Neuronal stem cell (in vitro differentiated cells): Measurements from ENCODE around the gene SYNE1.

ENCODE experiments used
- DNase-seq: peaks from one replicate; pipeline ENCODE4 v3.0.0-alpha.2; 2013; ENCODE audit warnings: low spot score
- H2AFZ ChIP-seq: one replicate; pipeline ENCODE4 v1.6.1; 2013; ENCODE audit warnings: mild to moderate bottlenecking, low read length, inconsistent platforms
- H2AK5ac ChIP-seq: 2 replicates; pipeline ENCODE4 v1.6.1; 2013; ENCODE audit warnings: low read depth, mild to moderate bottlenecking, inconsistent platforms, low read length, moderate library complexity, mixed read lengths
- H2BK120ac ChIP-seq: 2 replicates; pipeline ENCODE4 v1.6.1; 2013; ENCODE audit warnings: low read depth, mild to moderate bottlenecking, inconsistent platforms, low read length, moderate library complexity, mixed read lengths
- H2BK12ac ChIP-seq: one replicate; pipeline ENCODE4 v1.6.1; 2013; ENCODE audit warnings: low read length, inconsistent platforms
- H2BK15ac ChIP-seq: 2 replicates; pipeline ENCODE4 v1.6.1; 2013; ENCODE audit warnings: mild to moderate bottlenecking, low read length, inconsistent platforms, mixed read lengths
- H2BK5ac ChIP-seq: one replicate; pipeline ENCODE4 v1.6.1; 2013; ENCODE audit warnings: inconsistent platforms, mild to moderate bottlenecking, low read length, moderate library complexity
- H3K14ac ChIP-seq: one replicate; pipeline ENCODE4 v1.6.1; 2013; ENCODE audit warnings: low read length, inconsistent platforms
- H3K18ac ChIP-seq: 2 replicates; pipeline ENCODE4 v1.6.1; 2013; ENCODE audit warnings: low read length, inconsistent platforms
- H3K23ac ChIP-seq: 2 replicates; pipeline ENCODE4 v1.6.1; 2013; ENCODE audit warnings: low read depth, mild to moderate bottlenecking, mixed read lengths, low read length, inconsistent platforms; ENCODE audit not compliant: poor library complexity
- H3K27ac ChIP-seq: replicated peaks from 3 replicates; pipeline ENCODE4 v1.5.1; 2013; ENCODE audit warnings: low read length, inconsistent platforms
- H3K27me3 ChIP-seq, 3 experiments: 2 replicates each; pipeline ENCODE4 v1.6.1; 2013; ENCODE audit warnings: low read length in 3 of 3, mild to moderate bottlenecking in 2 of 3, inconsistent platforms in 1 of 3, low read depth in 1 of 3, mixed read lengths in 1 of 3, moderate library complexity in 1 of 3; ENCODE audit not compliant: control insufficient read depth in 3 of 3, insufficient read depth in 3 of 3
- H3K36me3 ChIP-seq, 2 donors: replicated peaks in 1 of 2; 2 replicates each; pipeline ENCODE4 v1.6.1; 2013; ENCODE audit warnings: low read length in 2 of 2; ENCODE audit not compliant: control insufficient read depth in 2 of 2, insufficient read depth in 2 of 2
- H3K4ac ChIP-seq: 2 replicates; pipeline ENCODE4 v1.6.1; 2013; ENCODE audit warnings: inconsistent platforms, mild to moderate bottlenecking, low read length, moderate library complexity
- H3K4me1 ChIP-seq, 2 donors: 1 replicate in 1 of 2; 2 replicates in 1 of 2; pipeline ENCODE4 v1.6.1; 2013; ENCODE audit warnings: low read length in 2 of 2, low read depth in 1 of 2; ENCODE audit not compliant: control insufficient read depth in 2 of 2, insufficient read depth in 1 of 2
- H3K4me2 ChIP-seq: one replicate; pipeline ENCODE4 v1.6.1; 2013; ENCODE audit warnings: mild to moderate bottlenecking, low read length, inconsistent platforms; ENCODE audit not compliant: insufficient read depth, poor library complexity, severe bottlenecking
- H3K4me3 ChIP-seq, 2 donors: 2 replicates each; pipeline ENCODE4 v1.5.1; 2013; ENCODE audit warnings: low read length in 2 of 2, mild to moderate bottlenecking in 2 of 2, inconsistent platforms in 1 of 2, moderate library complexity in 1 of 2
- H3K79me1 ChIP-seq: one replicate; pipeline ENCODE4 v1.6.1; 2013; ENCODE audit warnings: low read depth, mild to moderate bottlenecking, inconsistent platforms, low read length, moderate library complexity
- H3K9ac ChIP-seq: one replicate; pipeline ENCODE4 v1.6.1; 2013; ENCODE audit warnings: mild to moderate bottlenecking, low read depth, low read length, inconsistent platforms; ENCODE audit not compliant: poor library complexity
- H3K9me3 ChIP-seq, 2 donors: replicated peaks in 1 of 2; 2 replicates each; pipeline versions ENCODE3 to v1.6.1; 2013; ENCODE audit warnings: low read length in 2 of 2, mild to moderate bottlenecking in 2 of 2, inconsistent platforms in 1 of 2, low read depth in 1 of 2, mixed read lengths in 1 of 2, moderate library complexity in 1 of 2; ENCODE audit not compliant: control insufficient read depth in 2 of 2, insufficient read depth in 1 of 2
- H4K8ac ChIP-seq: one replicate; pipeline ENCODE4 v1.6.1; 2013; ENCODE audit warnings: low read depth, mild to moderate bottlenecking, inconsistent platforms, low read length, moderate library complexity
- H4K91ac ChIP-seq: one replicate; pipeline ENCODE4 v1.6.1; 2013; ENCODE audit warnings: low read length, low read depth, mild to moderate bottlenecking, inconsistent platforms; ENCODE audit not compliant: poor library complexity
- WGBS, 2 donors: extraction: QIAGEN DNeasy Blood & Tissue Kit; methylation state at CpG; one replicate each; pipeline ENCODE4 v1.1.7; 2013; ENCODE audit warnings: missing lambda C conversion rate in 2 of 2, mixed read lengths in 1 of 2; ENCODE audit not compliant: insufficient read length in 2 of 2, insufficient replicate concordance in 1 of 2; ENCODE audit errors: extremely low coverage in 2 of 2; 5-methylcytosine and 5-hydroxymethylcytosine counted together

Gene SYNE1

DNA sequence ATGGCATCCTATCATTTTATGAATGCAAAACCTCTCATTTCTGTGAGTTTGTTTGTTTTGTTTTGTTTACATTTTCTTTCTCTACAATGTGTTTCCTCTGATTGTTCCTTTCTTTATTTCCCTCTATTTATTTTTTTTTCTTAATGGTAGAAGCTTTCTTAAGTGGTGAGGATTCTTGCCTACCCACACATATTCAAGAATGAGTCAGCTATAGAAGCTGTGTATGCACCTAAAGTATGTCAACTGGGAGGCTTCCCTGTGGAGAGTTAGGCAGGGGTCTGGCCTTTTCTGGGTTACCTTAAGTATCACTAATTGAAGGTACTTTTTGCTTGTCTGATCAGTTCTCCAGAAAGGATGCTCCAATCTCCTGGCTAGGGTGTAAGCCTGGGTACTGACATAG is 475.7 kb downstream of the SYNE1 start:
- no peak for DNase-seq
- H3K79me1 ChIP-seq, result peaks cover 2% of the 10 kb centered on the region

GRCh38 chr6:152160346-152160745 is 476.8 kb downstream of the SYNE1 start:
- H4K8ac ChIP-seq, result peak overlapping the region; percentile 43
- H2AFZ ChIP-seq, result no peak overlapping the region
- H3K23ac ChIP-seq, result no peak overlapping the region
- no peaks in the 10 kb centered on the region for H3K36me3 ChIP-seq
- no CpG with 5 or more reads among the region's 3 CpGs for WGBS, 2 donors
- no peak for DNase-seq
- no peak overlapping the region for H2AK5ac ChIP-seq
- peaks cover 2% of the 10 kb centered on the region for H3K79me1 ChIP-seq
- H3K18ac ChIP-seq, result no peak overlapping the region
- H3K4me1 ChIP-seq, result no peaks in the 10 kb centered on the region
- no peaks in the 10 kb centered on the region for H3K9me3 ChIP-seq
- no peak overlapping the region for H3K4me2 ChIP-seq
- H3K27me3 ChIP-seq, result no peaks in the 10 kb centered on the region
- no peak overlapping the region for H3K27ac ChIP-seq
- H2BK15ac ChIP-seq, result no peak overlapping the region
- no peak overlapping the region for H3K9ac ChIP-seq
- H2BK5ac ChIP-seq, result no peak overlapping the region
- no peak overlapping the region for H4K91ac ChIP-seq
- no peak overlapping the region for H2BK120ac ChIP-seq
- no peak overlapping the region for H3K4ac ChIP-seq
- H3K14ac ChIP-seq, result no peak overlapping the region
- H2BK12ac ChIP-seq, result no peak overlapping the region
- H3K4me3 ChIP-seq, result peak overlapping the region in 1 of 2 donors; percentile 35

More for the DNA sequence above, 475.7 kb downstream of the SYNE1 start:
- Histone ChIP-seq H3K9ac (no peak overlapping the region), H3K14ac (no peak overlapping the region), H3K4me1 (no peaks in the 10 kb centered on the region), H3K4me3 (no peak overlapping the region), H3K18ac (no peak overlapping the region), H3K27me3 (no peaks in the 10 kb centered on the region), H4K8ac (no peak overlapping the region), H3K4me2 (no peak overlapping the region), H2BK15ac (no peak overlapping the region), H3K27ac (no peak overlapping the region), H4K91ac (no peak overlapping the region), H3K4ac (no peak overlapping the region), H3K9me3 (no peaks in the 10 kb centered on the region), H2AK5ac (no peak overlapping the region), H3K36me3 (no peaks in the 10 kb centered on the region), H3K23ac (no peak overlapping the region), H2BK12ac (no peak overlapping the region), H2BK5ac (no peak overlapping the region), H2BK120ac (no peak overlapping the region), H2AFZ (no peak overlapping the region)

DNA sequence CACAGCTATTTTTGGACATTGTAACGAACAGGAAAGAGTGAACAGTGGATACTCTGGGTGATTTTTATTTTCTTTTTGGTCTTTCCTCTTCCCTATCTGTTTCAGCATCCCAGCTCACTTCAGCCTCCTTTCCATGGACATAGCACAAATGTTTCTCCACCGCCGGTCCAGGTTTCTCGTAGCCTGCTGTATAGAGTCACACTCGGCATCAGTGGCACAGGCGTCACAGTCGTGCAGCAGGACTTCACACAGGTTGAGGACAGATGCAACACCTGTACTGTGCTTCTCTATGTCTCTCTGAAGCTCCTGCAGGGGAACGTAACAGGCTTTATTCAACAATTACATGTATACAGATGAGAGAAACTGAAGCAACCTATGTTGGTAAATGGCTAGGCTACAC is 481.4 kb downstream of the SYNE1 start:
- no peak overlapping the region for H2BK15ac ChIP-seq
- H2BK5ac ChIP-seq, result no peak overlapping the region
- no peak overlapping the region for H2BK12ac ChIP-seq
- H2AK5ac ChIP-seq, result no peak overlapping the region
- H3K4me3 ChIP-seq, result no peak overlapping the region
- H3K4me2 ChIP-seq, result no peak overlapping the region
- no peak overlapping the region for H2BK120ac ChIP-seq
- H3K9me3 ChIP-seq, result no peaks in the 10 kb centered on the region
- H3K14ac ChIP-seq, result no peak overlapping the region
- no peaks in the 10 kb centered on the region for H3K27me3 ChIP-seq
- H3K18ac ChIP-seq, result no peak overlapping the region
- no peak overlapping the region for H4K91ac ChIP-seq
- WGBS, 2 donors, result no CpG with 5 or more reads among the region's 8 CpGs
- no peak overlapping the region for H3K9ac ChIP-seq
- no peak for DNase-seq
- no peaks in the 10 kb centered on the region for H3K4me1 ChIP-seq
- H2AFZ ChIP-seq, result no peak overlapping the region
- no peak overlapping the region for H4K8ac ChIP-seq
- peaks cover 2% of the 10 kb centered on the region for H3K79me1 ChIP-seq
- H3K23ac ChIP-seq, result no peak overlapping the region
- no peak overlapping the region for H3K4ac ChIP-seq
- no peaks in the 10 kb centered on the region for H3K36me3 ChIP-seq
- H3K27ac ChIP-seq, result no peak overlapping the region

DNA sequence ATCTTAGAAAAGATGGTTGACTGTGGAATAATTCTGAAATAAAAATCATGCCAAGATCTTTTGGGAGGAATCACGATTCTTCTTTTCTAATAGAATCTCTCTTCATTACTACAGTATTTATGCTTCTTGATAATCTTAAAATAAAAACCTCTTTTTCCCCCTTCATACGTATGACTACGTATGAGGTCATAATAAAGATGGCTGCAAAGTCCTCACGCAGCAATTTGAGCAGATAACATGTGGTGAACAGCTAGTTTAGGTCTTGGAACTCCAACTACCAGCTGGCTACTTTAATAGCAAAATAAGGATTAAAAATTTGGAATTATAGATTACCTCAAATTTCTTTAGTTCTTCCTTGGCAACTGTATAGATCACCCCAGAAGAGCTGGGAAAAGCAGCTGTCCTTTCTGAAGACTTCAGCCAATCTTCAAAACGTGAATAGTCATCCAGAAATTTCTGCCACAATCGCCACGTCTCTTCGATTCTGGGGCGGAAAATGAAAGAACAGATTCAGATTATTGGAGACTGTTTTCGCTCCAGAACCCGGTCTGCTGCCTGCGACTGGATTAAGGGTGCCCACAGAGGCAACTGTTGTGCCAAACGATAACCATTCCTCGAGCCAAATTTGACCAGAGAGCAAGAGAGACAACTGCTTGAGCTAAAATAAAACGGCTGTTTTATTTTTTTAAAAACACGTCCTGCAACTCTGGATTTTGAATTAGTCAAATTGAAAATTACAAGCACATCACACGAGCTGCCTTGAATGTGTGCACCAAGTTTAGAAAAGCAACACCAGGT is 482.4 kb downstream of the SYNE1 start:
- H4K8ac ChIP-seq, result no peak overlapping the region
- WGBS, 2 donors, result no CpG with 5 or more reads among the region's 17 CpGs

More for the DNA sequence above, 482.4 kb downstream of the SYNE1 start:
- H2BK120ac ChIP-seq, result no peak overlapping the region
- H3K79me1 ChIP-seq, result no peaks in the 10 kb centered on the region
- H3K9me3 ChIP-seq, result no peaks in the 10 kb centered on the region
- H2AK5ac ChIP-seq, result no peak overlapping the region
- no peak overlapping the region for H2AFZ ChIP-seq
- no peak overlapping the region for H3K14ac ChIP-seq
- H2BK5ac ChIP-seq, result no peak overlapping the region
- no peak overlapping the region for H3K4me2 ChIP-seq
- H2BK15ac ChIP-seq, result no peak overlapping the region
- H3K23ac ChIP-seq, result no peak overlapping the region
- H3K27ac ChIP-seq, result no peak overlapping the region
- no peak overlapping the region for H3K4ac ChIP-seq
- no peak overlapping the region for H3K4me3 ChIP-seq
- no peak overlapping the region for H3K18ac ChIP-seq
- no peak overlapping the region for H3K9ac ChIP-seq
- no peaks in the 10 kb centered on the region for H3K4me1 ChIP-seq
- no peak for DNase-seq
- no peaks in the 10 kb centered on the region for H3K36me3 ChIP-seq
- H2BK12ac ChIP-seq, result no peak overlapping the region
- no peaks in the 10 kb centered on the region for H3K27me3 ChIP-seq
- H4K91ac ChIP-seq, result no peak overlapping the region
